Spleen (tissue), 7 donors: ENCODE measurements around the gene SLC39A11.

ENCODE experiments used
- POLR2AphosphoS5 ChIP-seq, 3 donors: sonication (generic); formaldehyde crosslinking; IDR thresholded peaks; one replicate each; pipeline ENCODE4 v1.5.1; 2017; ENCODE audit warnings: antibody characterized with exemption in 3 of 3
- TF ChIP-seq, protein P1 (sequence below), 11 experiments: fragments of 200-600 bp in 7 of 11; fragments of 450-650 bp in 4 of 11; sonication (generic) in 4 of 11; IDR thresholded peaks in 8 of 11; conservative IDR thresholded peaks in 3 of 11; 1 replicate in 7 of 11; 2 replicates in 4 of 11; pipeline versions ENCODE4 v1.4.0 to v1.8.0; 2016 to 2021; ENCODE audit warnings: antibody characterized with exemption in 11 of 11, inconsistent platforms in 4 of 11, mild to moderate bottlenecking in 1 of 11
- donor health status: DM: no; HTN: no; CAD: no; lungs with moderate emphysema.
- donor health status: DM: no; HTN: no; CAD: no.
- donor health status: DM: no; HTN: no; CAD: no.

DNA sequence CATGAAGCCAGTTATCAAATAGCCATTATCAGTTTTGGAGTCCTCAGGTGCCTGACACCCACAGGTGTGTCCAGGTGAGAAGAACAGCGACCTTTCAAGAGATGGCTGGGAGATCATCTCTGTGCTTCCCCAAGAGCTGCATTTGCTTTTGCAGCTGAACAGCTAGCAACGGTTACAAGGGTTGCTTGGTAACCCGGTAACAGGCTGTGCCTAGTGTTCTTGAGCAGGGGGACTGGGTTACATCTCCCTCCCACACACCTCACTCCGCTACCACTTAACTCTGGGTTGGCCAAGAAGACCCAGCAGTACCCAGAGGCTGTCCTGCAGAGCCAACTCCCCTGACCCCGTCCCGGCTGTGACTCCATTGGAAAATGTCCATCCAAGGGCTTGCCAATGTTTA lies 147.0 kb downstream of the SLC39A11 start:
- TF ChIP-seq, protein P1, sequence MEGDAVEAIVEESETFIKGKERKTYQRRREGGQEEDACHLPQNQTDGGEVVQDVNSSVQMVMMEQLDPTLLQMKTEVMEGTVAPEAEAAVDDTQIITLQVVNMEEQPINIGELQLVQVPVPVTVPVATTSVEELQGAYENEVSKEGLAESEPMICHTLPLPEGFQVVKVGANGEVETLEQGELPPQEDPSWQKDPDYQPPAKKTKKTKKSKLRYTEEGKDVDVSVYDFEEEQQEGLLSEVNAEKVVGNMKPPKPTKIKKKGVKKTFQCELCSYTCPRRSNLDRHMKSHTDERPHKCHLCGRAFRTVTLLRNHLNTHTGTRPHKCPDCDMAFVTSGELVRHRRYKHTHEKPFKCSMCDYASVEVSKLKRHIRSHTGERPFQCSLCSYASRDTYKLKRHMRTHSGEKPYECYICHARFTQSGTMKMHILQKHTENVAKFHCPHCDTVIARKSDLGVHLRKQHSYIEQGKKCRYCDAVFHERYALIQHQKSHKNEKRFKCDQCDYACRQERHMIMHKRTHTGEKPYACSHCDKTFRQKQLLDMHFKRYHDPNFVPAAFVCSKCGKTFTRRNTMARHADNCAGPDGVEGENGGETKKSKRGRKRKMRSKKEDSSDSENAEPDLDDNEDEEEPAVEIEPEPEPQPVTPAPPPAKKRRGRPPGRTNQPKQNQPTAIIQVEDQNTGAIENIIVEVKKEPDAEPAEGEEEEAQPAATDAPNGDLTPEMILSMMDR (IDR thresholded peaks at IDR 0.05 in 8 of 11, conservative IDR thresholded peaks at IDR 0.05 in 3 of 11), result no peak
- no peak for TF ChIP-seq POLR2AphosphoS5 (IDR thresholded peaks at IDR 0.05)
